Thymus (tissue), 11 donors: ENCODE results near the gene AFF3. TPM values are rescaled to one million over a fixed set of nuclear protein-coding genes. Genes with fewer than 3 reads are reported as not detected.
"Not testable (repeated sequence)": the region's sequence is repeated elsewhere in the genome, so short reads cannot be mapped to it uniquely, and the experiment has no call there.

Experiments
- DNase-seq, 9 donors: peaks; one replicate each; pipeline ENCODE4 v3.0.0-alpha.2; 2013; ENCODE audit warnings: low spot score in 9 of 9, low read depth in 6 of 9, missing footprints in 1 of 9
- H3K27ac ChIP-seq, 2 donors: one replicate each; pipeline ENCODE4 v1.5.1; 2013; ENCODE audit warnings: control low read depth in 1 of 2, low read depth in 1 of 2, low read length in 1 of 2, mild to moderate bottlenecking in 1 of 2, moderate library complexity in 1 of 2
- H3K27me3 ChIP-seq, 2 donors: one replicate each; pipeline ENCODE4 v1.5.1; 2013; ENCODE audit warnings: low read length in 1 of 2; ENCODE audit not compliant: control insufficient read depth in 2 of 2, insufficient read depth in 1 of 2
- H3K36me3 ChIP-seq, 2 donors: one replicate each; pipeline ENCODE4 v1.5.1; 2013; ENCODE audit warnings: low read length in 1 of 2, mild to moderate bottlenecking in 1 of 2, moderate library complexity in 1 of 2; ENCODE audit not compliant: control insufficient read depth in 2 of 2, insufficient read depth in 2 of 2
- H3K4me1 ChIP-seq, 2 donors: one replicate each; pipeline ENCODE4 v1.5.1; 2013; ENCODE audit warnings: low read length in 2 of 2; ENCODE audit not compliant: control insufficient read depth in 2 of 2, insufficient read depth in 2 of 2
- H3K4me3 ChIP-seq, 2 donors: one replicate each; pipeline ENCODE4 v1.5.1; 2013; ENCODE audit warnings: low read length in 2 of 2, control low read depth in 1 of 2, mild to moderate bottlenecking in 1 of 2
- H3K9me3 ChIP-seq, 2 donors: one replicate each; pipeline ENCODE4 v1.5.1; 2013; ENCODE audit warnings: low read length in 1 of 2, mild to moderate bottlenecking in 1 of 2; ENCODE audit not compliant: control insufficient read depth in 2 of 2, insufficient read depth in 1 of 2
- WGBS: extraction: QIAGEN DNeasy Blood & Tissue Kit; methylation state at CpG from one replicate; pipeline ENCODE4 v1.1.7; 2013; 5-methylcytosine and 5-hydroxymethylcytosine counted together
- polyA plus RNA-seq: library from polyadenylated mRNA; stranded (reverse); fragments of 200-250 nt; gene quantifications from one replicate; pipeline ENCODE4 v1.2.3, GENCODE V29; 2013
- total RNA-seq: library from RNA; stranded (reverse); fragments of 120-200 nt; gene quantifications from one replicate; pipeline ENCODE4 v1.2.4, GENCODE V29; 2013
- donor health status: healthy.

The AFF3 gene
- total and polyA plus RNA-seq, 2 donors: 5.3 to 9.7 TPM

- peaks cover 0 to 2% of the 10 kb centered on the region in 2 donors for H3K9me3 ChIP-seq
- DNase-seq: no peak
- no peaks in the 10 kb centered on the region for H3K36me3 ChIP-seq
- H3K27me3 ChIP-seq: no peaks in the 10 kb centered on the region
- WGBS: 84% methylated on average over 8 of the region's 8 CpGs
- no peak overlapping the region for H3K27ac ChIP-seq
- no peak overlapping the region for H3K4me3 ChIP-seq
- H3K4me1 ChIP-seq: no peaks in the 10 kb centered on the region
Measured at GRCh38 chr2:99672766-99673350, 469.5 kb downstream of the AFF3 start.

GRCh38 chr2:99670768-99671734, 471.3 kb downstream of the AFF3 start:
- 94% methylated on average over 4 of the region's 4 CpGs for WGBS
- Histone ChIP-seq H3K4me3 (no peak overlapping the region), H3K36me3 (no peaks in the 10 kb centered on the region), H3K27me3 (no peaks in the 10 kb centered on the region), H3K9me3 (peaks cover 0 to 2% of the 10 kb centered on the region in 2 donors), H3K27ac (no peak overlapping the region), H3K4me1 (no peaks in the 10 kb centered on the region)
- no peak for DNase-seq

GRCh38 chr2:99666256-99666655, 476.1 kb downstream of the AFF3 start:
- WGBS: 100% methylated on average over 1 of the region's 1 CpG
- H3K36me3 ChIP-seq: no peaks in the 10 kb centered on the region
- DNase-seq: no peak
- H3K4me1 ChIP-seq: no peaks in the 10 kb centered on the region
- peaks cover 0 to 2% of the 10 kb centered on the region in 2 donors for H3K9me3 ChIP-seq
- no peaks in the 10 kb centered on the region for H3K27me3 ChIP-seq
- no peak overlapping the region for H3K4me3 ChIP-seq
- no peak overlapping the region for H3K27ac ChIP-seq

- Histone ChIP-seq H3K27me3 (no peaks in the 10 kb centered on the region), H3K9me3 (peaks cover 0 to 2% of the 10 kb centered on the region in 2 donors), H3K36me3 (no peaks in the 10 kb centered on the region), H3K27ac (no peak overlapping the region), H3K4me3 (no peak overlapping the region), H3K4me1 (no peaks in the 10 kb centered on the region)
- WGBS: 100% methylated on average over 2 of the region's 2 CpGs
- no peak for DNase-seq
Measured at GRCh38 chr2:99663641-99664040, 478.7 kb downstream of the AFF3 start.

- Histone ChIP-seq H3K27me3 (no peaks in the 10 kb centered on the region), H3K4me3 (no peak overlapping the region), H3K36me3 (no peaks in the 10 kb centered on the region), H3K27ac (no peak overlapping the region), H3K9me3 (no peaks in the 10 kb centered on the region), H3K4me1 (no peaks in the 10 kb centered on the region)
- DNase-seq: no peak
- WGBS: 95% methylated on average over 2 of the region's 2 CpGs
Measured at GRCh38 chr2:99662761-99663341, 479.5 kb downstream of the AFF3 start.

GRCh38 chr2:99661761-99662160, 480.6 kb downstream of the AFF3 start:
- H3K9me3 ChIP-seq, H3K4me1 ChIP-seq, DNase-seq, H3K27me3 ChIP-seq, H3K4me3 ChIP-seq, H3K36me3 ChIP-seq, H3K27ac ChIP-seq: not testable (repeated sequence)
- 99% methylated on average over 9 of the region's 9 CpGs for WGBS

GRCh38 chr2:99660616-99661406, 481.6 kb downstream of the AFF3 start:
- H3K9me3 ChIP-seq: no peaks in the 10 kb centered on the region
- no peaks in the 10 kb centered on the region for H3K36me3 ChIP-seq
- no peaks in the 10 kb centered on the region for H3K4me1 ChIP-seq
- DNase-seq: no peak
- H3K27ac ChIP-seq: no peak overlapping the region
- 97% methylated on average over 8 of the region's 8 CpGs for WGBS
- no peaks in the 10 kb centered on the region for H3K27me3 ChIP-seq
- H3K4me3 ChIP-seq: no peak overlapping the region

- Histone ChIP-seq H3K27me3 (no peaks in the 10 kb centered on the region), H3K36me3 (no peaks in the 10 kb centered on the region), H3K4me3 (no peak overlapping the region), H3K9me3 (no peaks in the 10 kb centered on the region), H3K27ac (no peak overlapping the region), H3K4me1 (no peaks in the 10 kb centered on the region)
- WGBS: 98% methylated on average over 3 of the region's 3 CpGs
- no peak for DNase-seq
Measured at GRCh38 chr2:99659874-99660273, 482.5 kb downstream of the AFF3 start.
